Measurements from ENCODE around the gene ACTRT2.

DNA sequence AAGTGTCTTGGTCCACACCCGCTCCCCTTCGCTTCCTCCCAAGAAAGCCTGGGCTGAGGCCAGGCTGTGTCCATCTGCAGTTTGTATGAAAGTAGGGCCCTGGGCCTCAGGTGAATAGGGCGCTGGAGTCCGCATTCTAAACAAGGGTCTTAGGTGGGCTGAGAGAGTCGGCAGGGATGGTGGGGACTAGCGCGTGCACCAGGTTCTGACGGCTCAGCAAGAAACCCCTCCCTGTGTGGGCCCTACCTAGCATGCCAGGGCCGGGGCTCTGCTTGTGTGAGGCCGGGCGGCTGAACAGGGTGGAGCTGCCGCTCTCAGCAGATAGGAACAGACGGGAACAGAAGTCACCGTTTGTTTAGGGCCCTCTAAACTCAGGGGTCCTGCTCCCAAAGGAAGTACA is 1.7 kb downstream of the ACTRT2 start:
- TF ChIP-seq, protein P1, sequence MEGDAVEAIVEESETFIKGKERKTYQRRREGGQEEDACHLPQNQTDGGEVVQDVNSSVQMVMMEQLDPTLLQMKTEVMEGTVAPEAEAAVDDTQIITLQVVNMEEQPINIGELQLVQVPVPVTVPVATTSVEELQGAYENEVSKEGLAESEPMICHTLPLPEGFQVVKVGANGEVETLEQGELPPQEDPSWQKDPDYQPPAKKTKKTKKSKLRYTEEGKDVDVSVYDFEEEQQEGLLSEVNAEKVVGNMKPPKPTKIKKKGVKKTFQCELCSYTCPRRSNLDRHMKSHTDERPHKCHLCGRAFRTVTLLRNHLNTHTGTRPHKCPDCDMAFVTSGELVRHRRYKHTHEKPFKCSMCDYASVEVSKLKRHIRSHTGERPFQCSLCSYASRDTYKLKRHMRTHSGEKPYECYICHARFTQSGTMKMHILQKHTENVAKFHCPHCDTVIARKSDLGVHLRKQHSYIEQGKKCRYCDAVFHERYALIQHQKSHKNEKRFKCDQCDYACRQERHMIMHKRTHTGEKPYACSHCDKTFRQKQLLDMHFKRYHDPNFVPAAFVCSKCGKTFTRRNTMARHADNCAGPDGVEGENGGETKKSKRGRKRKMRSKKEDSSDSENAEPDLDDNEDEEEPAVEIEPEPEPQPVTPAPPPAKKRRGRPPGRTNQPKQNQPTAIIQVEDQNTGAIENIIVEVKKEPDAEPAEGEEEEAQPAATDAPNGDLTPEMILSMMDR (IDR thresholded peaks at IDR 0.05): no peak
- TF ChIP-seq POLR2AphosphoS5 (IDR thresholded peaks at IDR 0.05) (no peak), EP300 (IDR thresholded peaks at IDR 0.05) (no peak), POLR2A (IDR thresholded peaks at IDR 0.05) (no peak)

Measured in sigmoid colon (tissue), 4 donors.